GM12875 (cell line): ENCODE results near the gene PPP1R26.
"Not testable (repeated sequence)": the region's sequence is repeated elsewhere in the genome, so short reads cannot be mapped to it uniquely, and the experiment has no call there.

Experiments used
- H3K4me3 ChIP-seq: one replicate; pipeline ENCODE4 v1.5.1; 2011; ENCODE audit warnings: low read depth, low read length, control low read depth
- TF ChIP-seq, protein P1 (sequence below): IDR thresholded peaks from 2 replicates; pipeline ENCODE4 v1.5.1; 2011; ENCODE audit warnings: low read depth, mild to moderate bottlenecking, control low read depth, inconsistent platforms, low read length, moderate library complexity, borderline replicate concordance; ENCODE audit not compliant: insufficient read depth

PPP1R26 gene

DNA sequence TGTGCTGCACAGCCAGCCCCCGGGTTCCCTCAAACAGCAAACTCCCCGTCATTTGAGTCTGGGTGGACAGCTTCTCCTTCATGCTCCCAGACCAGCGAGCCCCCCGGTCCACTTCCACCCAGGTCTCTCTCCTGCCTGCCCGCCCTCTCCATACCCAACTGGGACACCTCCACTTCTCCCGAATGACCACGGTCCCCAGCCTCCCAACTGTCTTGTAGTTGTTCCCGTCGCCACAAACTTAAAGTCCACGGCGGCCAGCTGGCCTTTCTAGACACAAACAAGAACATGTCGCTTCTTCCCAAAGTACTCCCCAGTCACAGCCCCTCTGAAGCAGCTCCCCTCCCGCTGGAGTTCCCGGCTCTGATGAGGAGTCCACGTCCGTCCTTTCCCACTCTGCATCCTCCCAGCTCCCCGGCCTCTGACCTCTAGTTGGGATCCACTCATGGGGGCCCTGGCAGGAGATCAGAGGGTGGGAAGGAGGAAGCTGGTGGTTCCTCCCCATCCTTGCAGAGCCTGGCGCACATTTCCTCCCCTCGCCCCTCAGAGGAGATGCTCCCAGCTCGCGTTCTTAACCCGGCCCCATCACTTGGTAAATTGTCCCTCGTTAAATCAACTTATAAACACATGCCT, 24.1 kb upstream of the PPP1R26 start:
- no peak overlapping the region for H3K4me3 ChIP-seq
- TF ChIP-seq, protein P1, sequence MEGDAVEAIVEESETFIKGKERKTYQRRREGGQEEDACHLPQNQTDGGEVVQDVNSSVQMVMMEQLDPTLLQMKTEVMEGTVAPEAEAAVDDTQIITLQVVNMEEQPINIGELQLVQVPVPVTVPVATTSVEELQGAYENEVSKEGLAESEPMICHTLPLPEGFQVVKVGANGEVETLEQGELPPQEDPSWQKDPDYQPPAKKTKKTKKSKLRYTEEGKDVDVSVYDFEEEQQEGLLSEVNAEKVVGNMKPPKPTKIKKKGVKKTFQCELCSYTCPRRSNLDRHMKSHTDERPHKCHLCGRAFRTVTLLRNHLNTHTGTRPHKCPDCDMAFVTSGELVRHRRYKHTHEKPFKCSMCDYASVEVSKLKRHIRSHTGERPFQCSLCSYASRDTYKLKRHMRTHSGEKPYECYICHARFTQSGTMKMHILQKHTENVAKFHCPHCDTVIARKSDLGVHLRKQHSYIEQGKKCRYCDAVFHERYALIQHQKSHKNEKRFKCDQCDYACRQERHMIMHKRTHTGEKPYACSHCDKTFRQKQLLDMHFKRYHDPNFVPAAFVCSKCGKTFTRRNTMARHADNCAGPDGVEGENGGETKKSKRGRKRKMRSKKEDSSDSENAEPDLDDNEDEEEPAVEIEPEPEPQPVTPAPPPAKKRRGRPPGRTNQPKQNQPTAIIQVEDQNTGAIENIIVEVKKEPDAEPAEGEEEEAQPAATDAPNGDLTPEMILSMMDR, result no peak

DNA sequence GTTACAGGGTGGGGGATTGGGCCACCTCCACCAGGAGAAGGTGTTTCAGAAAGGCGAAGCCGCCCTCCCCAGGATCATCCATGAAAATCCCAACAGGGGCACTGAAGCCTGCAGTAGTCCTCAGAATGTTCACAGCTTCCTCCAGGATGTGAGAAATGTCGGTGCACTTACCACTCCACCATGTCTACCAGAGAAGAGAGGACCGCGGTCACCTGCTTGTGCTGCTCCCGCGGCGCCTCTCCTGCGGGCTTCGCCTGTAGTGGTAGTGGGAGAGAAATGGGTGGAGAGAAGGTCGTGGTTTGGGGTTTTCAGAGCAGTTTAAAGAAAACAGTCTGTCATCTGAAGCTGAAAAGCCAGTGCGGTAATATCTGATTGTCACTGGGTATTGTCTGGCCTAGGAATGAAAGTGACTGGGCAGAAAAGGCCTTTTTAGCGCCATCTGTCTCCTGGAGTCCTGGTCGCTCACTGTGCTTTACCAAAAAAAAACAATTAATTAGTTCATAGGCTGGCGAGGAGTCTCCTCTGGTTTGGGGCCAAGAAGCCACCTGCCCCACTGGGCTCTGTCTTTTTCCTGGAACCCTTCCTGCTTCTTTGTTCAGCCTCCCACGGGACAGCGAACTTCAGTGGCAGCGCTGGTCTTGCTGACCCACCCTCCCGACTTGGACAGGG, 23.0 kb upstream of the PPP1R26 start:
- H3K4me3 ChIP-seq, result no peak overlapping the region
- TF ChIP-seq, protein P1, result no peak

DNA sequence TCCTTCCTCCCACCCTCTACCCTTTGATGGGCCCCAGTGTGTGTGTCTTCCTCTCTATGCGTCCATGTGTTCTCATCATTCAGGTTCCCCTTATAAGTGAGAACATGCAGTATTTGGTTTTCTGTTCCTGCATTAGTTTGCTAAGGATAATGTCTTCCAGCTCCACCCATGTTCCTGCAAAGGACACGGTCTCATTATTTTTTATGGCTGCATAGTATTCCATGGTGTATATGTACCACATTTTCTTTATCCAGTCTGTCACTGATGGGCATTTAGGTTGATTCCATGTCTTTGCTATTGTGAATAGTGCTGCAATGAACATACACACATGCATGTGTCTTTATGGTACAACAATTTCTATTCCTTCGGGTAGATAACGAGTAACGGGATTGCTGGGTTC, 21.1 kb upstream of the PPP1R26 start:
- not testable (repeated sequence) for H3K4me3 ChIP-seq

DNA sequence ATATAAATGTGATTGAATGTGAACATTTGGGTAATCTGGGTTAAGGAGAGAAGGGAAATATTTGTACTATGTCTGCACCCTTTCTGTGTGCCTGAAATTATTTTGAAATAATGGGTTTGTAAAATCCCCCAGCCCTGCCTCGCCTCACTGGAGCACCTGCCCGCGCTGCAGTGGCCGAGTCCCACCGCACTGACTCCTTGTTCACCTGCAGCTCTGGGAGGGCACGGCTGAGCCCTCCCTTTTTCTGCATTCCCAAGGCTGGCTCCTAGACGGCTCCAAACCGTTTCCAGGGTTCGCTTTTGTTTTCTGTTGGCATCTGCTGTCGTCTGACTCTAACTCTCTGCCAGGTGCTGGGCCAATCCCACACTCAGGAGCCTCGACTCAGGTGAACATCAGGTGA, 17.6 kb upstream of the PPP1R26 start:
- TF ChIP-seq, protein P1, result no peak
- no peak overlapping the region for H3K4me3 ChIP-seq

DNA sequence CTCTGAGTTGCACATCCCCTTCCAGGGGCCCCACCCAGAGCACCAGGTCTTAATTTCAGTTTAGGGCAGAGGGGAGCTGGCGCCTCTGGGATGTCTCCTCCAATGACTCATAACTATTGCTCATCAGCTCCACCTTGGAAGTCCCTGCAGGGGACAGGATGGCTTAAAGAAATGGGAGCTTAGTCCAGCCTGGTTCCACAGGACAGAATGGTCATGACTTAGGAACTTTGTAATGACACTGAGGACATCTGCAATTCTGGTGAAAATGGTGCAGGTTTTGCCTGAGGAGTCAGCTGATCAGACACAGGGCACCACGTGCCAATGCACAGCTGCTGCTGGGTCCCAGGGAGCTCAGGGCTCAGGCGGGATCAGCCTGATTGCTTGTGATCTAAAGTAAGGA, 16.4 kb upstream of the PPP1R26 start:
- H3K4me3 ChIP-seq, result no peak overlapping the region
- TF ChIP-seq, protein P1, result no peak

DNA sequence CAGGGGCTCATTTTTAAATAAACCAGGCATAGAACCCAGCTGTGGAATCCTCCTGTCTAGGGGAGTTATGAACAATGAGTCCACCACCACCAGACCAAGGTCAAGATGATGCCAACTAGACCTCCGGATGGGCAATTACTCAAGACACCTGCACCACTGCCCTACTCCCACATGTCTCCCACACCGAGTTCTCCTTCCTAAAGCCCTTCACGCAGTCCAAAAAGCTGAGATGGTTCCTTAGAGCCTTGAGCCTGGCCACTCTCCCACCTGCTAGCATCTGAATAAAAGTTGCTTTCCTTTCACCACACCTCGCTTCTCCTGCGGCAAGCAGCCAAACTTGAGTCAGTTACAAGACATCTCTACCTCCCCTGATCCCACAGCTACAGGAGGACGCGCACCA, 15.4 kb upstream of the PPP1R26 start:
- H3K4me3 ChIP-seq, result no peak overlapping the region
- TF ChIP-seq, protein P1, result no peak

DNA sequence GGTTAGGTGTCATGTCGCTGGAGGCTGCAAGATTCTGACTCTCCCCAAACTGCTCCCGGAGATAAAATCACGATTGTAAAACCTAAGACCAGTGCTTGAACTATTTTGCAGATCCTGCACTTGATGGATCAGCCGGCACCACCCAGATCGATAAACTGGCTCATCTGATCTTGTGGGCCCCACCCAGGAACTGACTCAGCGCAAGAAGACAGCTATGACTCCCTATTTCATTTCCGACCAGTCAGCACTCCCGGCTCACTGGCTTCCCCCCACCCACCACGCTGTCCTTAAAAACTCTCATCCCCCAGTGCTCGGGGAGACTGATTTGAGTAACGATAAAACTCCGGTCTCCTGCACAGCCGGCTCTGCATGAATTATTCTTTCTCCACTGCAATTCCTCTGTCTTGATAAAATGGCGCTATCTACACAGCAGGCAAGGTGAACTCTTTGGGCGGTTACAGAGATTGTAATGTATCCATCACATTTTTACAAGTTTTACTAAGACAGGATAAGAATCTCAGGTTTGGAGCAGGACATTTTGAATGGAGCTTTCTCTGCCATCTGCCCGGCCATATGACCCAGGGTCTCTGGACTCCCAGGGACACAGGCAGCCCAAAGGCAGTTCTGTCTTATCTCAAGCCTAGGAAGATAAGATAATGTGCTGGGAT, 10.6 kb upstream of the PPP1R26 start:
- TF ChIP-seq, protein P1, result no peak
- no peak overlapping the region for H3K4me3 ChIP-seq
